A549 (cell line): ENCODE results near the gene CPT1A. TPM values are rescaled to one million over a fixed set of nuclear protein-coding genes. Genes with fewer than 3 reads are reported as not detected.

Experiments
- ATAC-seq, 2 experiments: fragments of 200-7000 bp in 1 of 2; fragments of >200 bp in 1 of 2; cut with Nextera tagmentation in 1 of 2; cut with Tn5 transposase in 1 of 2; 3 replicates each; pipeline versions ENCODE4 v1.8.0 to v1.9.1; 2018 to 2020; ENCODE audit warnings: mild to moderate bottlenecking in 1 of 2, moderate library complexity in 1 of 2
- CTCF ChIA-PET: fragments of 300-600 bp; sonication (Branson Sonifier 250); formaldehyde crosslinking; extraction: SDS; loops from one replicate; lab custom pipeline; 2021; ENCODE audit warnings: antibody characterized with exemption, inconsistent platforms; lab: Yijun Ruan, JAX
- POLR2A ChIA-PET: fragments of 350-600 bp; formaldehyde crosslinking; extraction: SDS; loops from one replicate; lab custom pipeline; 2021; ENCODE audit warnings: antibody characterized with exemption, inconsistent platforms; lab: Yijun Ruan, JAX
- DNase-seq, 2 experiments: peaks; one replicate each; pipeline versions ENCODE4 v3.0.0 to v3.0.0-alpha.2; 2011 to 2016; ENCODE audit warnings: low read depth in 1 of 2, low spot score in 1 of 2
- FAIRE-seq: peaks from 2 replicates; lab custom pipeline; 2011; peaks lifted over from hg19 to GRCh38; lab: Jason Lieb, UNC
- H3K27ac ChIP-seq, 2 experiments: fragments of >200 bp; sonication (Bioruptor Twin); formaldehyde crosslinking; 3 replicates each; pipeline ENCODE4 v1.5.1; 2016 to 2017
- H3K4me1 ChIP-seq: fragments of >200 bp; sonication (Bioruptor Twin); formaldehyde crosslinking; 3 replicates; pipeline ENCODE4 v1.6.1; 2016
- H3K4me2 ChIP-seq: fragments of >200 bp; sonication (Bioruptor Twin); formaldehyde crosslinking; 3 replicates; pipeline ENCODE4 v1.6.1; 2016
- H3K4me3 ChIP-seq: fragments of >200 bp; sonication (Bioruptor Twin); formaldehyde crosslinking; 3 replicates; pipeline ENCODE4 v1.5.1; 2016
- H3K9me3 ChIP-seq: fragments of >200 bp; sonication (Bioruptor Twin); formaldehyde crosslinking; 3 replicates; pipeline ENCODE4 v1.6.1; 2016
- ATOH8 ChIP-seq: fragments of 250-450 bp; sonication (Bioruptor Pico); IDR thresholded peaks from 2 replicates; pipeline ENCODE4 v1.5.0; 2020; ENCODE audit warnings: low read depth, mild to moderate bottlenecking, moderate library complexity
- BCL3 ChIP-seq: fragments of >200 bp; sonication (Bioruptor Twin); formaldehyde crosslinking; IDR thresholded peaks from 3 replicates; pipeline ENCODE4 v1.6.1; 2016
- CHD4 ChIP-seq: fragments of 200-600 bp; sonication (generic); IDR thresholded peaks from 2 replicates; pipeline ENCODE4 v1.6.1; 2016; ENCODE audit warnings: antibody characterized with exemption, mild to moderate bottlenecking, borderline replicate concordance
- E2F6 ChIP-seq: IDR thresholded peaks from 2 replicates; pipeline ENCODE4 v1.6.1; 2012; ENCODE audit warnings: low read depth, borderline replicate concordance
- EHF ChIP-seq: fragments of 250-450 bp; sonication (Bioruptor Pico); IDR thresholded peaks from 2 replicates; pipeline ENCODE4 v1.5.0; 2020; ENCODE audit warnings: mild to moderate bottlenecking
- EP300 ChIP-seq, 2 experiments: fragments of >200 bp; sonication (Bioruptor Twin); formaldehyde crosslinking; IDR thresholded peaks; 2 replicates in 1 of 2; 3 replicates in 1 of 2; pipeline ENCODE4 v1.6.1; 2016 to 2017
- ESRRA ChIP-seq: fragments of 150-350 bp; IDR thresholded peaks from 2 replicates; pipeline ENCODE4 v1.6.1; 2014; ENCODE audit warnings: mild to moderate bottlenecking, low read length, borderline replicate concordance
- FOSB ChIP-seq: fragments of 250-450 bp; sonication (Bioruptor Pico); IDR thresholded peaks from 2 replicates; pipeline ENCODE4 v1.5.0; 2020; ENCODE audit warnings: mild to moderate bottlenecking, moderate library complexity
- HDAC2 ChIP-seq: fragments of 200-600 bp; sonication (generic); IDR thresholded peaks from 2 replicates; pipeline ENCODE4 v1.6.1; 2016
- HES2 ChIP-seq: fragments of >200 bp; sonication (Bioruptor Twin); formaldehyde crosslinking; IDR thresholded peaks from 2 replicates; pipeline ENCODE4 v1.6.1; 2016
- HOXA7 ChIP-seq: fragments of 250-450 bp; sonication (Bioruptor Pico); IDR thresholded peaks from 2 replicates; pipeline ENCODE4 v1.5.0; 2020; ENCODE audit warnings: mild to moderate bottlenecking, moderate library complexity
- JUN ChIP-seq, 2 experiments: fragments of >200 bp; sonication (Bioruptor Twin); formaldehyde crosslinking; IDR thresholded peaks; 2 replicates in 1 of 2; 3 replicates in 1 of 2; pipeline ENCODE4 v1.6.1; 2016 to 2017
- KDM1A ChIP-seq: fragments of 200-600 bp; sonication (generic); IDR thresholded peaks from 2 replicates; pipeline ENCODE4 v1.6.1; 2016; ENCODE audit warnings: low read depth, mild to moderate bottlenecking
- MAFK ChIP-seq: fragments of 450-650 bp; IDR thresholded peaks from 2 replicates; pipeline ENCODE4 v1.6.1; 2014; ENCODE audit not compliant: partially characterized antibody
- MAX ChIP-seq: IDR thresholded peaks from 2 replicates; pipeline ENCODE4 v1.6.1; 2012
- MYC ChIP-seq: IDR thresholded peaks from 2 replicates; pipeline ENCODE4 v1.6.1; 2012; ENCODE audit warnings: mild to moderate bottlenecking, inconsistent platforms, low read length, improper control_type of control experiment, borderline replicate concordance
- NFE2L2 ChIP-seq: fragments of 150-350 bp; conservative IDR thresholded peaks from 2 replicates; pipeline ENCODE4 v1.6.1; 2014; ENCODE audit warnings: low read length
- NPAS2 ChIP-seq: fragments of 250-450 bp; sonication (Bioruptor Pico); IDR thresholded peaks from 2 replicates; pipeline ENCODE4 v1.8.0; 2022; ENCODE audit warnings: mild to moderate bottlenecking, moderate library complexity, borderline replicate concordance
- PHF8 ChIP-seq: fragments of 200-600 bp; sonication (generic); IDR thresholded peaks from 2 replicates; pipeline ENCODE4 v1.6.1; 2016; ENCODE audit warnings: low read depth, mild to moderate bottlenecking, antibody characterized with exemption, moderate library complexity, borderline replicate concordance
- POLR2AphosphoS2 ChIP-seq: conservative IDR thresholded peaks from 2 replicates; pipeline ENCODE4 v1.6.1; 2012; ENCODE audit warnings: low read length, improper control_type of control experiment, inconsistent platforms
- RARB ChIP-seq: fragments of 250-450 bp; sonication (Bioruptor Pico); IDR thresholded peaks from 2 replicates; pipeline ENCODE4 v1.8.0; 2021; ENCODE audit warnings: mild to moderate bottlenecking, moderate library complexity
- RCOR1 ChIP-seq: fragments of 150-350 bp; IDR thresholded peaks from 2 replicates; pipeline ENCODE4 v1.6.1; 2014; ENCODE audit warnings: antibody characterized with exemption, low read length, low read depth
- RNF2 ChIP-seq: fragments of 200-600 bp; sonication (generic); IDR thresholded peaks from 2 replicates; pipeline ENCODE4 v1.6.1; 2016; ENCODE audit warnings: low read depth, mild to moderate bottlenecking, antibody characterized with exemption, moderate library complexity, borderline replicate concordance
- SREBF2 ChIP-seq: fragments of 450-650 bp; IDR thresholded peaks from 2 replicates; pipeline ENCODE4 v1.6.1; 2014; ENCODE audit warnings: mild to moderate bottlenecking, moderate library complexity
- TFCP2L1 ChIP-seq: fragments of 250-450 bp; sonication (Bioruptor Pico); IDR thresholded peaks from 2 replicates; pipeline ENCODE4 v1.5.0; 2021; ENCODE audit warnings: mild to moderate bottlenecking
- ZSCAN20 ChIP-seq: fragments of 250-450 bp; sonication (Bioruptor Pico); IDR thresholded peaks from 2 replicates; pipeline ENCODE4 v1.8.0; 2022; ENCODE audit warnings: mild to moderate bottlenecking, moderate library complexity
- WGBS: methylation state at CpG from one replicate; pipeline ENCODE4 v1.1.6; 2017; ENCODE audit errors: missing lambda C conversion rate; 5-methylcytosine and 5-hydroxymethylcytosine counted together
- polyA plus RNA-seq, 4 experiments: library from polyadenylated mRNA; depleted of rRNA in 3 of 4; stranded (reverse); fragments of >200 nt; fragmentation: RNase III in 1 of 4; extraction: RNeasy Plus Mini Kit Qiagen cat#74134 plus additional on column Dnase treatment in 1 of 4; gene quantifications; 2 replicates in 3 of 4; 3 replicates in 1 of 4; pipeline ENCODE4 v1.2.3, GENCODE V29; 2011 to 2017

CPT1A gene
- polyA plus RNA-seq, 2 of the 4 experiments (the other 2 are of a cell fraction), result 15.0 to 21.4 TPM

- ATAC-seq, result no peak
- no peaks in the 10 kb centered on the region for H3K9me3 ChIP-seq
- ChIA-PET POLR2A (no interaction called here), CTCF (no interaction called here)
- FAIRE-seq, result no peak
- 92% methylated on average over 5 of the region's 5 CpGs for WGBS
- H3K27ac ChIP-seq, result no peak overlapping the region
- no peak overlapping the region for H3K4me3 ChIP-seq
- DNase-seq, result no peak
- H3K4me1 ChIP-seq, result no peaks in the 10 kb centered on the region
- H3K4me2 ChIP-seq, result no peak overlapping the region
- TF ChIP-seq HES2 (no peak), RARB (CRISPR knock-in tag) (no peak), JUN (IDR thresholded peaks at IDR 0.05) (no peak), MAX (no peak), NPAS2 (no peak), POLR2AphosphoS2 (no peak), EHF (CRISPR knock-in tag) (no peak), ZSCAN20 (CRISPR knock-in tag) (no peak), TFCP2L1 (CRISPR knock-in tag) (no peak), CHD4 (no peak), ATOH8 (CRISPR knock-in tag) (no peak), PHF8 (no peak), HDAC2 (no peak), E2F6 (no peak), MYC (no peak), MAFK (no peak), EP300 (IDR thresholded peaks at IDR 0.05) (no peak)
Observed at GRCh38 chr11:68880851-68881250, 39.1 kb upstream of the CPT1A start.

GRCh38 chr11:68878022-68878421 lies 36.3 kb upstream of the CPT1A start:
- POLR2A ChIA-PET, result no interaction called here
- no peak for DNase-seq
- H3K4me3 ChIP-seq, result no peak overlapping the region
- H3K4me2 ChIP-seq, result no peak overlapping the region
- no peak for FAIRE-seq
- CTCF ChIA-PET, result interaction anchor here (1.4 to 4.5 kb wide), 2 partner anchors 11 to 235 kb away, joined by 4 to 19 read pairs; no protein-coding TSS in a partner anchor
- no peak for ATAC-seq
- no peaks in the 10 kb centered on the region for H3K4me1 ChIP-seq
- H3K9me3 ChIP-seq, result no peaks in the 10 kb centered on the region
- 54% methylated on average over 7 of the region's 7 CpGs for WGBS
- no peak for TF ChIP-seq RNF2
- no peak for TF ChIP-seq ESRRA
- TF ChIP-seq HOXA7 (CRISPR knock-in tag), result no peak
- no peak for TF ChIP-seq HES2
- no peak for TF ChIP-seq NFE2L2
- TF ChIP-seq RCOR1, result no peak
- no peak for TF ChIP-seq POLR2AphosphoS2
- TF ChIP-seq FOSB (CRISPR knock-in tag), result no peak
- TF ChIP-seq HDAC2, result no peak
- TF ChIP-seq BCL3, result no peak
- TF ChIP-seq EP300 (IDR thresholded peaks at IDR 0.05), result no peak
- no peak for TF ChIP-seq SREBF2
- TF ChIP-seq KDM1A, result no peak
- TF ChIP-seq, all 56 proteins: peak for 0
- H3K27ac ChIP-seq, result no peak overlapping the region
